Effector memory CD8-positive, alpha-beta T cell (primary cell): ENCODE measurements around the gene SIRT4.
A peak's percentile ranks its signal among the peaks of the same experiment; 100 is the strongest.
"Not testable (repeated sequence)": the region's sequence is repeated elsewhere in the genome, so short reads cannot be mapped to it uniquely, and the experiment has no call there.

Experiments used
- ATAC-seq: fragments of 150-1000 bp; cut with Tn5 transposase; replicated peaks from 2 replicates; pipeline ENCODE4 v1.10.0; 2021; ENCODE audit warnings: mild to moderate bottlenecking, moderate library complexity
- DNase-seq, 3 experiments: peaks; one replicate each; pipeline ENCODE4 v3.0.0; 2021
- H3K27ac Mint-ChIP-seq, 2 donors: one replicate each; pipeline ENCODE4 v1.8.0; 2022; ENCODE audit warnings: mild to moderate bottlenecking in 2 of 2, mixed read lengths in 2 of 2, moderate library complexity in 2 of 2
- H3K27me3 Mint-ChIP-seq, 2 donors: one replicate each; pipeline ENCODE4 v1.8.0; 2022; ENCODE audit warnings: mixed read lengths in 2 of 2
- H3K36me3 Mint-ChIP-seq: one replicate; pipeline ENCODE4 v1.8.0; 2022; ENCODE audit warnings: mild to moderate bottlenecking, moderate library complexity, mixed read lengths; ENCODE audit not compliant: insufficient read depth
- H3K4me1 Mint-ChIP-seq, 2 donors: one replicate each; pipeline ENCODE4 v1.8.0; 2022; ENCODE audit warnings: low read depth in 2 of 2, mixed read lengths in 2 of 2
- H3K4me3 Mint-ChIP-seq, 2 donors: one replicate each; pipeline ENCODE4 v1.8.0; 2022; ENCODE audit warnings: mild to moderate bottlenecking in 2 of 2, mixed read lengths in 2 of 2, moderate library complexity in 2 of 2
- H3K9me3 Mint-ChIP-seq, 2 donors: one replicate each; pipeline ENCODE4 v1.8.0; 2022; ENCODE audit warnings: mixed read lengths in 2 of 2
- total RNA-seq, 9 experiments: gene quantifications; one replicate each; lab custom pipeline; 2026; lab: John Stamatoyannopoulos, UW

Gene SIRT4
- total RNA-seq, result 0 to 2.1 (median 1.2) reads per million in 9 experiments

GRCh38 chr12:120301962-120302815 is at the start of gene SIRT4:
Gene SIRT4 (plus strand): TSS chr12:120302321. CDS start chr12:120303562, 1,241 bp downstream.
- Mint-ChIP-seq H3K27ac (peak within 1 kb of the TSS; percentile 74 to 75), H3K4me3 (peak within 1 kb of the TSS; percentile 88 to 92), H3K27me3 (no peaks in the 10 kb centered on the region), H3K9me3 (no peaks in the 10 kb centered on the region), H3K4me1 (peaks cover 5 to 8% of the 10 kb centered on the region in 2 donors), H3K36me3 (peaks cover 10% of the 10 kb centered on the region)
- peak; percentile 82 to 89 (median 89) for DNase-seq
- ATAC-seq, result peak; percentile 100

- H3K9me3 Mint-ChIP-seq, H3K27me3 Mint-ChIP-seq: not testable (repeated sequence)
- peak overlapping the region; percentile 65 to 78 for H3K4me3 Mint-ChIP-seq
- H3K27ac Mint-ChIP-seq, result peak overlapping the region; percentile 72 to 77
- peaks cover 41% of the 10 kb centered on the region for H3K36me3 Mint-ChIP-seq
- DNase-seq (peak in 2 of 3 experiments; percentile 37 to 39), ATAC-seq (peak; percentile 44)
- H3K4me1 Mint-ChIP-seq, result peaks cover 73 to 84% of the 10 kb centered on the region in 2 donors
Observed at GRCh38 chr12:120253313-120253712, 48.8 kb upstream of the SIRT4 start.

- ATAC-seq, result no peak
- H3K9me3 Mint-ChIP-seq, result no peaks in the 10 kb centered on the region
- H3K4me1 Mint-ChIP-seq, result peaks cover 70 to 81% of the 10 kb centered on the region in 2 donors
- H3K27ac Mint-ChIP-seq, result peak overlapping the region; percentile 72 to 77
- DNase-seq, result no peak
- peaks cover 40% of the 10 kb centered on the region for H3K36me3 Mint-ChIP-seq
- peak overlapping the region; percentile 43 to 78 for H3K4me3 Mint-ChIP-seq
- H3K27me3 Mint-ChIP-seq, result no peaks in the 10 kb centered on the region
Observed at GRCh38 chr12:120254809-120255208, 47.3 kb upstream of the SIRT4 start.

- H3K4me1 Mint-ChIP-seq, result peaks cover 71 to 84% of the 10 kb centered on the region in 2 donors
- no peak for ATAC-seq
- no peaks in the 10 kb centered on the region for H3K27me3 Mint-ChIP-seq
- DNase-seq, result no peak
- H3K9me3 Mint-ChIP-seq, result no peaks in the 10 kb centered on the region
- peak overlapping the region; percentile 54 to 99 for H3K4me3 Mint-ChIP-seq
- H3K27ac Mint-ChIP-seq, result peak overlapping the region; percentile 71 to 81
- peaks cover 35% of the 10 kb centered on the region for H3K36me3 Mint-ChIP-seq
Observed at GRCh38 chr12:120257041-120257821, 44.9 kb upstream of the SIRT4 start.

- peak overlapping the region; percentile 97 to 99 for H3K4me3 Mint-ChIP-seq
- no peak for ATAC-seq
- H3K27me3 Mint-ChIP-seq, result no peaks in the 10 kb centered on the region
Observed at GRCh38 chr12:120258323-120258896, 43.7 kb upstream of the SIRT4 start.

GRCh38 chr12:120259418-120260202 is 42.5 kb upstream of the SIRT4 start:
- no peak for ATAC-seq
- Mint-ChIP-seq H3K27me3 (no peaks in the 10 kb centered on the region), H3K9me3 (no peaks in the 10 kb centered on the region), H3K36me3 (peaks cover 31% of the 10 kb centered on the region), H3K4me3 (peak overlapping the region; percentile 97 to 99), H3K4me1 (peaks cover 78 to 82% of the 10 kb centered on the region in 2 donors), H3K27ac (peak overlapping the region; percentile 91 to 98)
- no peak for DNase-seq

More at GRCh38 chr12:120258323-120258896, 43.7 kb upstream of the SIRT4 start:
- Mint-ChIP-seq H3K9me3 (no peaks in the 10 kb centered on the region), H3K4me1 (peaks cover 71 to 85% of the 10 kb centered on the region in 2 donors), H3K27ac (peak overlapping the region; percentile 71 to 81), H3K36me3 (peaks cover 39% of the 10 kb centered on the region)
- DNase-seq, result no peak

GRCh38 chr12:120260607-120261006 is 41.5 kb upstream of the SIRT4 start:
- peak overlapping the region; percentile 97 to 99 for H3K4me3 Mint-ChIP-seq
- H3K9me3 Mint-ChIP-seq, result no peaks in the 10 kb centered on the region
- peaks cover 74 to 79% of the 10 kb centered on the region in 2 donors for H3K4me1 Mint-ChIP-seq
- no peak for DNase-seq
- no peak for ATAC-seq
- no peaks in the 10 kb centered on the region for H3K27me3 Mint-ChIP-seq
- H3K36me3 Mint-ChIP-seq, result peaks cover 27% of the 10 kb centered on the region
- H3K27ac Mint-ChIP-seq, result peak overlapping the region; percentile 91 to 98

GRCh38 chr12:120261951-120262851 is 39.9 kb upstream of the SIRT4 start:
- H3K4me1 Mint-ChIP-seq, result peaks cover 65 to 69% of the 10 kb centered on the region in 2 donors
- DNase-seq (no peak), ATAC-seq (peak; percentile 52)

GRCh38 chr12:120262852-120263747 is 39.0 kb upstream of the SIRT4 start:
- H3K36me3 Mint-ChIP-seq, result peaks cover 28% of the 10 kb centered on the region
- H3K27ac Mint-ChIP-seq, result peak overlapping the region; percentile 95 to 98
- peak overlapping the region; percentile 97 to 99 for H3K4me3 Mint-ChIP-seq
- H3K4me1 Mint-ChIP-seq, result peaks cover 56 to 61% of the 10 kb centered on the region in 2 donors
- H3K9me3 Mint-ChIP-seq, result no peaks in the 10 kb centered on the region
- no peaks in the 10 kb centered on the region for H3K27me3 Mint-ChIP-seq
- DNase-seq (no peak), ATAC-seq (no peak)

More at GRCh38 chr12:120261951-120262851, 39.9 kb upstream of the SIRT4 start:
- peaks cover 28% of the 10 kb centered on the region for H3K36me3 Mint-ChIP-seq
- no peaks in the 10 kb centered on the region for H3K27me3 Mint-ChIP-seq
- H3K27ac Mint-ChIP-seq, result peak overlapping the region; percentile 91 to 98
- no peaks in the 10 kb centered on the region for H3K9me3 Mint-ChIP-seq
- peak overlapping the region; percentile 97 to 99 for H3K4me3 Mint-ChIP-seq

GRCh38 chr12:120263748-120264085 is 38.4 kb upstream of the SIRT4 start:
- DNase-seq (no peak), ATAC-seq (no peak)
- peak overlapping the region; percentile 95 to 98 for H3K27ac Mint-ChIP-seq
- peak overlapping the region; percentile 97 to 99 for H3K4me3 Mint-ChIP-seq
- no peaks in the 10 kb centered on the region for H3K9me3 Mint-ChIP-seq
- no peaks in the 10 kb centered on the region for H3K27me3 Mint-ChIP-seq
- H3K36me3 Mint-ChIP-seq, result peaks cover 28% of the 10 kb centered on the region
- peaks cover 50 to 55% of the 10 kb centered on the region in 2 donors for H3K4me1 Mint-ChIP-seq
